ENCODE measurements around the gene TTC14.

DNA sequence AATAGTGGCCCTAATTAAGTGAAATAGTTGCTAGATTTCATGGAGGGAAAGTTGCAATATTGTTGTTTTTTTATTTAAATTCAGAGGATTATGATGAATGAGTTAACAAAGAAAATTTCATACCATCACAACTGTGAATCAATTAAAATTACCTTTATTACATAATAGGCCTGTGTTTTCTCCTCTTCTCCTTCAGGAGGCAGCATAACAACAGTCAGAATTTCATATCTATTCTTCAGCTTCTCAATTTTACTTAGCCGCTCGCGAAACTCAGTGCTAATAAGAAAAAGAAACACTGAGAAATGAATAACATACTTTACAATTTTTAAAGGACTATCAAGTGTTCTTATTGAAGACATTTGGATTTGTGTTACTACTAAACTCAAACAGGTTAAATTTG, 29.4 kb downstream of the TTC14 start:
- TF ChIP-seq, protein P1, sequence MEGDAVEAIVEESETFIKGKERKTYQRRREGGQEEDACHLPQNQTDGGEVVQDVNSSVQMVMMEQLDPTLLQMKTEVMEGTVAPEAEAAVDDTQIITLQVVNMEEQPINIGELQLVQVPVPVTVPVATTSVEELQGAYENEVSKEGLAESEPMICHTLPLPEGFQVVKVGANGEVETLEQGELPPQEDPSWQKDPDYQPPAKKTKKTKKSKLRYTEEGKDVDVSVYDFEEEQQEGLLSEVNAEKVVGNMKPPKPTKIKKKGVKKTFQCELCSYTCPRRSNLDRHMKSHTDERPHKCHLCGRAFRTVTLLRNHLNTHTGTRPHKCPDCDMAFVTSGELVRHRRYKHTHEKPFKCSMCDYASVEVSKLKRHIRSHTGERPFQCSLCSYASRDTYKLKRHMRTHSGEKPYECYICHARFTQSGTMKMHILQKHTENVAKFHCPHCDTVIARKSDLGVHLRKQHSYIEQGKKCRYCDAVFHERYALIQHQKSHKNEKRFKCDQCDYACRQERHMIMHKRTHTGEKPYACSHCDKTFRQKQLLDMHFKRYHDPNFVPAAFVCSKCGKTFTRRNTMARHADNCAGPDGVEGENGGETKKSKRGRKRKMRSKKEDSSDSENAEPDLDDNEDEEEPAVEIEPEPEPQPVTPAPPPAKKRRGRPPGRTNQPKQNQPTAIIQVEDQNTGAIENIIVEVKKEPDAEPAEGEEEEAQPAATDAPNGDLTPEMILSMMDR (IDR thresholded peaks at IDR 0.05): no peak
- TF ChIP-seq POLR2AphosphoS5 (IDR thresholded peaks at IDR 0.05; ENCODE audit: insufficient read depth in 1 of 2, low read depth in 1 of 2) (no peak), POLR2A (IDR thresholded peaks at IDR 0.05) (no peak)

Measured in vagina (tissue), 2 donors.